ENCODE measurements around the gene ZNHIT2.
"Not testable (repeated sequence)": the region's sequence is repeated elsewhere in the genome, so short reads cannot be mapped to it uniquely, and the experiment has no call there.

The ZNHIT2 gene

DNA sequence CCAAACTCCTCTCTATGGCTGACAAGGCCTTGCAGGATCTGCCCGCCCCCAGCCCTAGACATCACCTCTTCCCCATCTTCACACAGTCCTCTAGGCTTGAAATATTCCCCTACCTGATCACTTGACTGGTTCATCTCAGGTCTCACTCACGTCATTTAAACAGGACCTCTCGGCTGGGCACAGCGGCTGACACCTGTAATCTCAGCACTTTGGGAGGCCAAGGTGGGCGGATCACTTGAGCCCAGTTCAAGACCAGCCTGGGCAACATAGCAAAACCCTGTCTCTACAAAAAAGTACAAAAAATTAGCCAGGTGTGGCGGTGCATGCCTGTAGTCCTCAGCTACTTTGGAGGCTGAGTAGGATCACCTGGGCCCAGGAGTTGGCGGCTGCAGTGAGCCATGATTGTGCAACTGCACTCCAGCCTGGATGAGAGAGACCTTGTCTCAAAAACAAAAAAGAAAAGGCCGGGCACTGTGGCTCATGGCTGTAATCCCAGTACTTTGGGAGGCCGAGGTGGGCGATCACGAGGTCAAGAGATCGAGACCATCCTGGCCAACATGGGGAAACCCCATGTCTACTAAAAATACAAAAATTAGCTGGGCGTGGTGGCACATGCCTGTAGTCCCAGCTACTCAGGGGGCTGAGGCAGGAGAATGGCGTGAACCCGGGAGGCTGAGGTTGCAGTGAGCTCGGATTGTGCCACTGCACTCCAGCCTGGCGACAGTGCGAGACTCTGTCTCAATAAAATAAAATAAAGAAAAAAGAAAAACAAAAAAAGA is 1.6 kb upstream of the ZNHIT2 start:
- not testable (repeated sequence) for DNase-seq

DNA sequence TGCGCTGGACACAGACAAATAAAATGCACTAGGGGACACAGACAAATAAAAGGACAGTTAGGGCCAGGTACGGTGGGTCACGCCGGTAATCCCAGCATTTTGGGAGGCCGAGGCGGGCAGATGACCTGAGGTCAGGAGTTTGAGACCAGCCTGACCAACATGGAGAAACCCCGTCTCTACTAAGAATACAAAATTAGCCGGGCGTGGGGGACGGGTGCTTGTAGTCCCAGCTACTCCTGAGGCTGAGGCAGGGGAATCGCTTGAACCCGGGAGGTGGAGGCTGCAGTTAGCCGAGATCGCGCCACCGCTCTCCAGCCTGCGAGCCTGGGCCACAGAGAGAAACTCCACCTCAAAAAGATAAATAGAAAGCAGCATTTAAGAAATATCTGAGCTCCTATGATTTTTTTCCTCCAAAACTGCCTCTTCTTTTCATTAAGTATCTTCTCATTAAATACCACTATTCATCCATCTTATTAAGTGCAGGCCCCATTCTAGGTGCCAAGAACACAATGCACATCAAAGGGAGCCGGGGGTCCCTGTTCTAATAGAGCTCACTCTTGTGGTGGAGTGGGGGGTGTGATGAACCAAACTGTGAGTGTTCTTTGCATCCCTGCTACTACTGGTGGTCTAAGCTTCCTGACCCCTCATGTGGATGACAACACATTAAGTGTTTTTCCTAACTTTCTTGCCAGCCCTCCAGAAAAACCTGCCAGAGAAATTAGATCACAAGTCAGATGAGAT is 766 bp upstream of the ZNHIT2 start:
- no peak for DNase-seq

DNA sequence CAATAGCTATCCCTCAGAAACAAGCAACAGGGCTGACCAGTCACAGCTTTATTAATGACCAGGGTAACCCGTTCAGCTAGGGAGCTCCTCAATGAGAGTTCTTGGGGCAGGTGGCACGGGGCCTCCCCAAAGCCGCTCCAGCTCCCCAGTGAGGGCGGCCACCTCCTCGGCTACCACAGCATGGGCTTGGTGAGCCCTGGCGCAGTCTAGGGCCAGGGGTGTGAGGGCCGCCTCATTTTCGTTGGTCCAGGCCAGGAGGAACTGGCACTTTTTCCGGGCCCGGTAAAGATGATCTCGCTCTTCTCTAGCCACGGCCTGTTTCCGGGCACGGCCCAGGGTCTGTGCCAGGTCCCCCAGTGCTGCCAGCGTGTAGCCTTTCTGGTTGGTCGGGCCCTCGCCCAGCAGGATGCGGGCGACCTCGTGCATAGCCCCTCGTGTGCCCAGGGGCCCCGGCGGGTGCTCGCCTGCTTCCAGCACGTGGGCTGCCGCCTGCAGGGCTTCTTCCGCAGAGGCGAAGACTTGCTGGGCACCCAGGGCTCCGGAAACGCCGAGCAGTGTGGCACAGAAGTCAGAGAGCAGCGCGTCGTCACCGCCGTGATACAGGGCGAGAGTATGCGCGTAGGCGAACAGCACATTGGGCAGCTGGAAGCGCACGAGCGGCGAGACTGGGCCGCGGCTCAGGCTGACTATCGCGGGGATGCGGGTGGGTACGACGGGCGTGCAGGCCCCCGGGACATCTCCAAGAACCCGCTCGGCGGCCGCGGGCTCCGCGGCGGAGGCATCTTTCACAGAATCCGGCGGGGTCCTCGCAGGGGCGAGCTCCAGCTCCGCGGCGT is 913 bp downstream of the ZNHIT2 start:
- no peak for DNase-seq

DNA sequence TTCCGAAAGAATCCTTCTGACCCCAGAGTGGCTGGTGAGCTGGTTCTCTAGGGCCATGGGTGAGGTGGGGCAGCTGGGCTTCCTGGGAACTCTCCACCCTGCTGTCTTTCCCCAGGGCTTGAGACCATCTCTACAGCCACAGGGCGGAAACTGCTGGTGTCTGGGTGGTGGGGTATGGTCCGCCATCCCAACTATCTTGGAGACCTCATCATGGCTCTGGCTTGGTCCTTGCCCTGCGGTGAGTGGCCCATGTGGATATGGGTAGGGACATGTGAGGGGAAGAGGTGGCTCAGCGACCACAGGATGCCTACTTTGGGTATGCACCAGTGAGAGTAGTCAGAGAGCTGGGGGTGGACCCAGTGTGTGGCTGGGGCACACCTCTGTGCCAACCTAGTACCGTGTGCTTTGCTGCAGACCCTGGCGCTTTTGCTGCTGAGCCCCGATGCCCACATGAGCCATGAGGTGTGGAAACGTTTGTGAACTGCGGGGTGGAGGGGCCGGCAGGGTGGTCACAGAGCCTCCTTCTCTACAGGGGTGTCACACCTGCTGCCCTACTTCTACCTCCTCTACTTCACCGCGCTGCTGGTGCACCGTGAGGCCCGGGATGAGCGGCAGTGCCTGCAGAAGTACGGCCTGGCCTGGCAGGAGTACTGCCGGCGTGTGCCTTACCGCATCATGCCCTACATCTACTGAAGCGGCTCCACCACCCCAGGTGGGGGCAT is 2.0 kb downstream of the ZNHIT2 start:
- no peak for DNase-seq

DNA sequence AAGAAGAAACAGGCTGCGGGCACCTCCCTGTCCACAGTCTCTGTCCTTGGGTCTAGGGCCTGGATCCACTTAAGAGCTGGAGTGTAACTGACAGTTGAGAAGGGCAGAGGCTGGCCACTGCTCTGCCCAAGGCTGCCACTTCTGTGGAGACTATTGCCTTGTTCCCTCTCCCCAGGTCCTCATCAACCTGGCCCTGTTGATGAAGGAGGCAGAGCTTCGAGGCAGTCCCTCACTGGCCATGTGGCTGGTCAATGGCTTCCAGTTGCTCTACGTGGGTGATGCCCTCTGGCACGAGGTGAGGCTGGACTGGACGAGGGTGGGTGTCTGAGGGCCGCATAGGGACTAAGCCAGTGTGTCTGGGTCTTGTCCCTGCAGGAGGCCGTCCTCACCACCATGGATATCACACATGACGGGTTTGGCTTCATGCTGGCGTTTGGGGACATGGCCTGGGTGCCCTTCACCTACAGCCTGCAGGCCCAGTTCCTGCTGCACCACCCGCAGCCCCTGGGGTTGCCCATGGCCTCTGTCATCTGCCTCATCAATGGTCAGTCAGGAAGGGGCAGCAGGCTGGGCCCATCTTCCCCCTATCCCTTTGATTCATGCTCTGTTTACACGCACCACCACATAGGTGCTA is 2.8 kb downstream of the ZNHIT2 start:
- no peak for DNase-seq

DNA sequence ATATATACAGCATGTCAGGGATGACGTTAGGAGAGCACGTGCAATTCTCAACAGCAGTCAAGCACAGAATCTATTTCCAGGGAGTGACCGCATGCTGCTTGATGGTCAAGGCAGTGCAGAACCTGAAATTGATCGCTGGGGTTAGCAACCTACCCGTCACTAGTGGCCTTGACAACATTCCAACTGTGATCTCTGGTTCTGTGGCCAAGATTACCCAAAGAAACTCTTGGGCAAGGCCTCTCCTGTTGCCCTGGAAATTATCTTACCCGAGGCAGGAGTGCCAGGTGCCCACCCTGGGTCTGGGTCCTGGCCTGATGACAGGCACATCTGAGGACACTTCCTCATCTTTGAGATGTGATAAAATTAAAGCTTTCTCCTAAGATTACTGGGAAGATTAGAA is 3.7 kb downstream of the ZNHIT2 start:
- no peak for DNase-seq

DNA sequence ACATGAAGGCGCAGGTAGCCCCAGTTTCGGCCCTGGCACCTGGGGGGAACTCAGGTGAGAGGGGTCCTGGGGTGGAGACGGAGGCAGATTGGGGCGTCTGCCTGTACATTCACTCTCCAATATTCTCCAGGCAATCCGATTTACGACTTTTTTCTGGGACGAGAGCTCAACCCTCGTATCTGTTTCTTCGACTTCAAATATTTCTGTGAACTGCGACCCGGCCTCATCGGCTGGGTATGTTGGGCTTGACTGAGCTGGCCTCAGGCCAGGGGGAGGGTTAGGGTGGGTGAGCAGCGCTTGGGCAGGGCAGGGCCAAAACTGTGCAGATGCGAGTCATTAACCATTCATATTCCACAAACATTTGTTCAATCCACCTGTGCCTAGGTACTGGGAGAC is 4.1 kb downstream of the ZNHIT2 start:
- no peak for DNase-seq

DNA sequence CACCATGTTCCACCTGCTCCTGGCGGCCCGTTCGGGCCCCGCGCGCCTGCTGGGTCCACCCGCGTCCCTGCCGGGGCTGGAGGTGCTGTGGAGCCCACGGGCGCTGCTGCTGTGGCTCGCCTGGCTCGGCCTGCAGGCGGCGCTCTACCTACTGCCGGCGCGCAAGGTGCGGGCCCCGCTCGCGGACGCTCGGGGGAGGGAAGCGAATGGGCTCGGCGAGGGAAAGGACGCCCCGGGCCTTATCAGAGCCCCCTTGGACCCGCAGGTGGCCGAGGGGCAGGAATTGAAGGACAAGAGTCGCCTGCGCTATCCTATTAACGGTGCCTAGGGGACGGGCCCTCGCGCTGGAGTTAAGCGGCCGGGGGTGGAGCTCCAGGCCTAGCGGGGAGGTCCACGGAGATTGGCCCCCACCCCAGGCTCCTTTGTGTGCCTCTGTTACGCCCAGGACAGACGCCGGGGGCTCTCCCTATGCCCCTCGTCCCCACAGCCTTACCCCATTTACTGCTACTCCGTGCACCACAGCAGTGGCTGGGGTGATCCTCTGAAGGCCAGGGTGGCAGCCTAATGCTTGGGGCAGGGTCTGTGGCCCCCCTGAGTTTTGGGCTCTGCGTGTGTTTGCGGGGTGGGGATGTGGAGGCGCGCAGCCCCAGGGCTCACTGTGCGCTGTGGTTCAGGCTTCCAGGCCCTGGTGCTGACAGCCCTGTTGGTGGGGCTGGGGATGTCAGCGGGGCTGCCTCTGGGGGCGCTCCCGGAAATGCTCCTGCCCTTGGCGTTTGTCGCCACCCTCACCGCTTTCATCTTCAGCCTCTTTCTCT is 4.7 kb downstream of the ZNHIT2 start:
- DNase-seq, result peak; percentile 16

DNA sequence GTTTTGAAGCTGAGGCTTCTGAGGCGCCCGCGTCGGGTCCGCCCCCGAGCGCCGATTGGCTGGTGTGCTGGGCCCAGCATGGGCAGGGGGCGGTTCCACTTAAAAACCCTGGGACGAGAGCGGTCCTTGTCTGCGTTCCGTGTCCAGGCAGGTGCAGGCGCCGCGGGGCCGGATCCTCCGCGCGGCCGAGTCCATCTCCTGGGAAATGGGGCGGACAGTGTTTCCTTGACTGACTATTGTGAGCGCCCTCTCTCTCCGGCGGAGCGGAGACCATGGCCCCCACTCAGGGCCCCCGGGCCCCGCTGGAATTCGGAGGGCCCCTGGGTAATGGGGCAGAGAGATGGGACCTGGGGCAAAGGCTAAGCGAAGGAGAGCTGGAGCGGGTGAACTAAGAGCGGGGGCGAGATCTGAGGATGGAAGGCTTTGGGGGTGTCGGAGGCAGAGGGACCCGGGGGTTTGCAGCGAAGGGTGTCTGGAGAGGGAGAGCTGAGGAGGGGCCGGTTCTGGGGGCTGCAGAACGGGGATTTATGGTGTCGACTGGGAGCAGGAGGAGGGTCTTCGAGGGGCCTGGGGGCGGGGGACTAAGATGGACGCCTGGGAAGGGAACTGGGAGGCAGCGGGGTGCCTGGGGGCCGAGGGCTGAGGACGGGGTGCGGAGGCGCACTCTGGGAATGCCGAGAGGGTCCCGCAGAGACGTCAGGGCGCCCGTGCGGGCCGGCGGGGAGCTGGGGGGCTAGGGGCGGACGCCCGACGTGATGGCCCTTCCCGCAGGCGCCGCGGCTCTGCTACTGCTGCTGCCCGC is 5.6 kb downstream of the ZNHIT2 start, which contains the start of gene TM7SF2:
Gene TM7SF2 (plus strand): TSS at position 129 of the 802 bp plus-strand sequence. CDS start 144 bp downstream, at position 273.
- peak; percentile 93 for DNase-seq

DNA sequence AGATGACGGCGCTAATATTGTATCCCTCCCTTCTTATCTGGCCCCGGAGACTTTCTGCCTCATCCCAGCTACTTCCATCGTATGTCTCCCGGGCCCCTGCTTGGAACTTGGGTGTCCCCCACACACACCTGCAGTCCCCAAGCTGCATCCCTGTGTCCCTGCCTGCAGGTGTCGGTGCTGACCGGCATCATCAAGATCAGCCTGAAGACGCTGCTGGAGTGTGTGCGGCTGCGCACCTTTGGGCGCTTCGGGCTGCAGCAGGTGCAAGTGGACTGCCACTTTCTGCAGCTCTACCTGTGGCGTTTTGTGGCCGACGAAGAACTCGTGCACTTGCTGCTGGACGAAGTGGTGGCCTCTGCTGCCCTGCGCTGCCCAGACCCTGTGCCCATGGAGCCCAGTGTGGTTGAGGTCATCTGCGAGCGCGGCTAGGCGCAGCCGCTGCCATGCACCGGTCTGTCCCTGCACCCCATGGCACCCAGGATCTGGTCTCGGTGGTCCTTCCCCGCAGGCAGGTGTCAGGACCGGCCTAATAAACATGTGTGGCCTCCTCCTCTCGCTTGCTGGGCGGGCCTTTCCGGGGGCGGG is 6.2 kb downstream of the ZNHIT2 start:
- no peak for DNase-seq

DNA sequence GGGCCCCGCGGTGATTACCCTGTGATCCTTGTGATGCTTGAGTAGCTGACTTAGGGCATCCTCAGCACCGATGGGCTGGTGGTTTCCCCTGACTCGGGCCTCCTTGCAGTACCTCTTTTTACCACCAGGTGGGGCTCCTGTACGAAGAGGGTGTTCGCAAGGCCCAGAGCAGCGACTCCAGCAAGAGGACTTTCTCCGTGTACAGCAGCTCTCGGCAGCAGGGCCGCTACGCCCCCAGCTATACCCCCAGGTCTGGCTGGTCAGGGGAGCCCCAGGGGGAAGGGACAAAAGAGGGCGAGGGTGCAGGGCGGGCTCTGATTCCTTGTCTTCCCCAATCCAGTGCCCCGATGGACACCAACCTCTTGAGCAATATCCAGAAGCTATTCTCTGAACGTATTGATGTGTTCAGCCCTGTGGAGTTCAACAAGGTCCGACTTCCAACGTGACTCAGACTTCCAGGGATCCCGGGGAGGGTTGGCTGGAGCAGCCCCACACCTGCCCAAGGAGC is 7.1 kb downstream of the ZNHIT2 start:
- peak; percentile 55 for DNase-seq

DNA sequence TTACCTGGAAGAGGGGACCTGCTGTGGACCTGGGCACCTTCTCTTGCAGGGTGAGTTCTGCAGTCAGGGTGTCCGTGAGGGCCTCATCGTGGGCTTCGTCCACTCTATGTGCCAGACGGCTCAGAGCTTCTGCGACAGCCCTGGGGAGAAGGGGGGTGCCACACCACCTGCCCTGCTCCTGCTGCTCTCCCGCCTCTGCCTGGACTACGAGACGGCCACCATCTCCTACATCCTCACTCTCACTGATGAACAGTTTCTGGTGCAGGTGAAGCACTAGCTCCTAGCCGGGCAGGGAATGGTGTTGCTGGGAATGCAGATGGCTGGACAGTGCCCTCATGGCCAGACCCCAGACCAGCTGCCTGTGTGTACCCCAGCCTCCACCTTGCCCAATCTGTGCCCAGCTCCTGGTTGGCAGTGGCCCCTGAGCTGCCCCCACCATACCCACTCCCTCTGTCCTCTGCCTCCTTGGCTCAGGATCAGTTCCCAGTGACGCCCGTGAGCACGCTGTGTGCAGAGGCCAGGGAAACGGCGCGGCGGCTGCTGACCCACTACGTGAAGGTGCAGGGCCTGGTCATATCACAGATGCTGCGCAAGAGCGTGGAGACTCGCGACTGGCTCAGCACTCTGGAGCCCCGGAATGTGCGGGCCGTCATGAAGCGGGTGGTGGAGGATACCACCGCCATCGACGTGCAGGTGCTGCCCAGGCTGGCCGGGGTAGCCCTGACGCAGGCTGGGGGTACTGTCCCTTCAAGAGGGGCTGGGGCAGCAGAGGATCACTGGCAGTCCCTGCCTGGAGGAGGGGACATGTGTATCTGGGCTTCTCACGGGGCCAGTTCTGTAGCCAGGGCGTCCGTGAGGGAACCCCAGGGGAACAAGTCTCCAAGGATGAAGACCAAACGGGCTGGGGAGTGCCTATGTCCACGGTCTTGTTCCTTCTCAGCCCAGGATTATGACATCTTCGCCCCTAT is 8.0 kb downstream of the ZNHIT2 start:
- no peak for DNase-seq

DNA sequence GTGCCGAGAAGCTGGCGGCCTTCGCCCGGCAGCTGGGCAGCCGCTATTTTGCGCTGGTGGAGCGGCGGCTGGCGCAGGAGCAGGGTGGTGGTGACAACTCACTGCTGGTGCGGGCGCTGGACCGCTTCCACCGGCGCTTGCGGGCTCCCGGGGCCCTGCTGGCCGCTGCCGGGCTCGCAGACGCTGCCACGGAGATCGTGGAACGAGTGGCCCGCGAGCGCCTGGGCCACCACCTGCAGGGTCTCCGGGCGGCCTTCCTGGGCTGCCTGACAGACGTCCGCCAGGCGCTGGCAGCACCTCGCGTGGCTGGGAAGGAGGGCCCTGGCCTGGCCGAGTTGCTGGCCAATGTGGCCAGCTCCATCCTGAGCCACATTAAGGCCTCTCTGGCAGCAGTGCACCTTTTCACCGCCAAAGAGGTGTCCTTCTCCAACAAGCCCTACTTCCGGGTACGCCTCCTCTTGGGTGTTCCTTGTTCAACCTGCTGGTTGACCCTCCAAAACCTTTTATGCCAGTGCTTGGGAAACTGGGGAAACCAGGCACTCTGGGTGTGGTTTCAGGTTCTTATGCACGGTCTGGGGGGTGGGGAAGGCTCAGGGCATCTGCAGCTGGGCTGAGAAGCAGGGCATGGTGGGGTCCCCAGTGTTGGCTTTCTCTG is 8.9 kb downstream of the ZNHIT2 start:
- no peak for DNase-seq

DNA sequence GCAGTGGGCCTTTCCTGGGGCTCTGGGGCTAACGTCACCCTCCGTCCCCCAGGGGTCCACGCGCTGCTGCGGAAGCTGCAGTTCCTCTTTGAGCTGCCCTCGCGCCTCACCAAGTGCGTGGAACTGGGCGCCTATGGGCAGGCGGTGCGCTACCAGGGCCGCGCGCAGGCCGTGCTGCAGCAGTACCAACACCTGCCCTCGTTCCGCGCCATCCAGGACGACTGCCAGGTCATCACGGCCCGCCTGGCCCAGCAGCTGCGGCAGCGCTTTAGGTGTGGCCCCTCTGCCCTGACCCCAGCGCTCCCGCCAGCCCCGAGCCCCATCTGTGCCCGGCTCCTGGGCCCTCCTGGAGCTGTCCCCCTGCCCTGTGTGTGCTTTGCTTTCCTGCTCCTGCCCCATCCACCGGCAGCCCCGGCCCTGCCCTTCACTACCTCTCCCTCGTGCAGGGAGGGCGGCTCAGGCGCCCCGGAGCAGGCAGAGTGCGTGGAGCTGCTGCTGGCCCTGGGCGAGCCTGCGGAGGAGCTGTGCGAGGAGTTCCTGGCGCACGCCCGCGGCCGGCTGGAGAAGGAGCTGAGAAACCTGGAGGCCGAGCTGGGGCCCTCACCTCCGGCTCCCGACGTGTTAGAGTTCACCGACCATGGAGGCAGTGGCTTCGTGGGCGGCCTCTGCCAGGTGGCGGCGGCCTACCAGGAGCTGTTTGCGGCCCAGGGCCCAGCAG is 9.6 kb downstream of the ZNHIT2 start:
- no peak for DNase-seq

DNA sequence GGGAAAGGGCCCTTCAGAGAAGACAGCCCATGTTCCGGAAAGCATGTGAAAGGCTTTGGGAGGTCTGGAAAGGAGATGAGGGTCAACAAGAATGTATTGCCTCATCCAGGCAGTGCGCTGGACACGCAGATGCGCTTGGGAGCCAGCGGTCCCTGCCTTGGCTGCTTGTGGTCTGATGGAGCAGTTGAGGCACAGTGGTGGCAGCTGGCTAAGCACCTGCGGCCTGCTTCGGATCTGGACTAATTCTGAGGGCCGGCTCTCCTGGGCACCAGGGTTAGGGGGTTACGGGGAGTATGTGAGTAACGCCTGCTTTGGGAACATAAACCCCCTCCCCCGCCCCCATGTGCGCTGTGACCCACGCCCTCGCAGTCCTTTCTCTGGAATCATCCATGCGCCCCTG is 10.4 kb downstream of the ZNHIT2 start:
- no peak for DNase-seq

DNA sequence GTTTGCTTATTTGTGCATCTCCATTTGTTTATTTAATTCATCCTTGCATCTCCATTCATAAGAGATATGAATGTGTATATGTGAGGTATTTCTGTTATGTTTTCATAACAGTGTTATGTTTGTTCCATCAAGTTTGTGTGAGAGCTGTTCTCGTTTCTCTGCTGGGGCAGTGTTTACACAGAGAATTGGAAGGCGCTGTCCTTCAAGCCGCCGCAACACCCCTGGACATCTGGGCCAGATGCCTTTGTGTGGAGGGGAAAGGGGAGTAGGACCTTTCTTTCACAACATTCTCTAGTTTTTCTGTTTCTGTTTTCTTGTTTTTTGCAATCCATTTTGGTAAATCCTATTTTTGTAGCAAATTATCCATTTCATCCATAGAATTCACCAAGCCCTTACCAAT is 12.9 kb downstream of the ZNHIT2 start:
- DNase-seq, result no peak

DNA sequence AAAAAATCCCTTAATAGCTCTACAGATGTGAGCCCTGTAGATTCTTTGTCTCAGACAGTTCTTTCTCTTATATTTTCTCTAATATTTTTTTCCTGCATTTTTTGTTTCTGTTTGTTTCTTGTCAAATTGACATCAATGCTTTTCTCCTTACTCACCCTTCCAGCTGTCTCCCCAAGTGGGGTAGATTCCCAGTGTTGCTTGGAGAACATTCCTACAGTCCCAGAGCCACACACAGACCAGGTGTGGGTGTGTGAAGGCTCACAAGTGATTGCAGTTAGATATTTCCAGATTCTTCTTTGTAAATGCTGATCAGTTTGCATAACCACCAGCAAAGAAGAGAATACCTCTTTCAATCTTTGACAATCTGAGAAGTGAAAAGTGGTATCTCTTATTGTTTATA is 14.0 kb downstream of the ZNHIT2 start:
- no peak for DNase-seq
